Stimulated activated CD8-positive, alpha-beta memory T cell treated with anti-CD3 and anti-CD28 coated beads, Interleukin-12 subunit alpha, Interleukin-12 subunit beta, amount 100 ng/mL, for 1 hour (primary cell): ENCODE data around the gene SIDT1.

Source experiments
- DNase-seq: peaks from one replicate; pipeline ENCODE4 v3.0.0-alpha.2; 2020; ENCODE audit warnings: low read depth

The SIDT1 gene

GRCh38 chr3:113597596-113598354, 65.4 kb downstream of the SIDT1 start:
- DNase-seq = no peak

- no peak for DNase-seq
These were observed 68.2 kb downstream of the SIDT1 start for GRCh38 chr3:113600418-113601182.

GRCh38 chr3:113601240-113601639, 68.9 kb downstream of the SIDT1 start:
- DNase-seq = no peak

GRCh38 chr3:113602256-113602655, 69.9 kb downstream of the SIDT1 start:
- DNase-seq = no peak

GRCh38 chr3:113602836-113603235, 70.5 kb downstream of the SIDT1 start:
- no peak for DNase-seq

GRCh38 chr3:113606539-113607218, 74.3 kb downstream of the SIDT1 start:
- DNase-seq = peak; percentile 6

GRCh38 chr3:113607219-113607596, 74.9 kb downstream of the SIDT1 start:
- DNase-seq = no peak

GRCh38 chr3:113614402-113614801, 82.0 kb downstream of the SIDT1 start:
- DNase-seq = no peak

- no peak for DNase-seq
These were observed 83.6 kb downstream of the SIDT1 start for GRCh38 chr3:113615976-113616375.

GRCh38 chr3:113617726-113618125, 85.4 kb downstream of the SIDT1 start:
- no peak for DNase-seq

GRCh38 chr3:113620091-113620490, 87.7 kb downstream of the SIDT1 start:
- DNase-seq = no peak

GRCh38 chr3:113623324-113623723, 91.0 kb downstream of the SIDT1 start:
- no peak for DNase-seq

- no peak for DNase-seq
These were observed 91.5 kb downstream of the SIDT1 start for GRCh38 chr3:113623811-113624210.

- DNase-seq = no peak
These were observed 93.5 kb downstream of the SIDT1 start for GRCh38 chr3:113625834-113626233.

GRCh38 chr3:113626503-113627371, 94.4 kb downstream of the SIDT1 start:
- no peak for DNase-seq

- DNase-seq = no peak
These were observed 96.0 kb downstream of the SIDT1 start for GRCh38 chr3:113628316-113628715.

GRCh38 chr3:113628788-113629187, 96.4 kb downstream of the SIDT1 start:
- no peak for DNase-seq

- no peak for DNase-seq
These were observed 97.4 kb downstream of the SIDT1 start for GRCh38 chr3:113629584-113630421.

GRCh38 chr3:113630956-113631542, 98.7 kb downstream of the SIDT1 start:
- DNase-seq = no peak

GRCh38 chr3:113631573-113631972, 99.2 kb downstream of the SIDT1 start:
- DNase-seq = no peak
